ENCODE results near the gene MACO1. TPM values are rescaled to one million over a fixed set of nuclear protein-coding genes. Genes with fewer than 3 reads are reported as not detected.
A peak's percentile ranks its signal among the peaks of the same experiment; 100 is the strongest.

The MACO1 gene
- total and polyA plus RNA-seq, 2 of the 8 experiments (the other 6 are each of a cell fraction or from before 2014, with no cell fraction given): 3.5 to 15.1 TPM

DNA sequence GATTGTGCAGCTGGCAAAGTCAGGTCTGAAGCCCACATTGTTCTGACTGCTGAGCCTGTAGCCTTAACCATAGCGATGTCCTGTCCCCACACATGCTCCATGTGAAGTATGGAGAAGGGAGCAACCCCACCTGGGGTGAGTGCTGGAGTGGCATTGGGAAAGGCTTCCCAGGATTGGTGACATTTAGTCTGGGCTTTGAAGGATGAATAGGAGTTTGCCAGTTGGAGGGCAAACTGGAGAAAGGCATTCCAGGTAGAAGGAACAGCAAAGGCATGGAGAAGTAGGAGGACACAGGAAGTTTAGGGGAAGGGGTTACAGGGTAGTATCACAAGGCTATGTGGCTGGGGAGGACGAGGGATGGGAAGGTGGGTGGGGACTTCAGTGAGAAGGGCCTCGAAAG, 105.4 kb downstream of the MACO1 start:
- no peak for DNase-seq (ENCODE audit: low read depth in 1 of 2, low spot score in 2 of 2)
- no peak overlapping the region for H3K14ac ChIP-seq (ENCODE audit: insufficient read length)
- H2BK20ac ChIP-seq (ENCODE audit: low read length): no peak overlapping the region
- ChIA-PET CTCF (ENCODE audit: partially characterized antibody) (interaction anchor here (1.3 to 5.9 kb wide), 4 partner anchors 17 to 275 kb away, joined by 3 to 28 read pairs (median 5); no protein-coding TSS in a partner anchor), POLR2A (ENCODE audit: partially characterized antibody) (no interaction called here)
- H2BK120ac ChIP-seq (replicated peaks; ENCODE audit: low read depth, low read length): no peak overlapping the region
- H3K4me1 ChIP-seq (replicated peaks in 1 of 4; ENCODE audit: control insufficient read depth in 3 of 4, insufficient read depth in 4 of 4, low read length in 3 of 4): peaks cover 0 to 9% (median 4%) of the 10 kb centered on the region in 4 experiments; a peak in 5 of 7 replicates
- no peaks in the 10 kb centered on the region; the same call in 1 of the 2 replicates for H3K79me1 ChIP-seq (ENCODE audit: low read depth, low read length)
- no peaks in the 10 kb centered on the region for H3K23me2 ChIP-seq (ENCODE audit: low read depth, low read length)
- no peak overlapping the region for H2AK5ac ChIP-seq (ENCODE audit: low read depth, low read length)
- no peak overlapping the region for H4K91ac ChIP-seq (replicated peaks; ENCODE audit: insufficient read length, low read length)
- H4K5ac ChIP-seq (ENCODE audit: insufficient read length, low read depth, low read length): no peak overlapping the region
- no peak overlapping the region for H2BK5ac ChIP-seq (ENCODE audit: low read depth, low read length)
- H3K23ac ChIP-seq (ENCODE audit: insufficient read length): no peak overlapping the region
- no peaks in the 10 kb centered on the region; a peak in 1 of 7 replicates for H3K27me3 ChIP-seq (replicated peaks in 1 of 4; ENCODE audit: control insufficient read depth in 3 of 4, extremely low read depth in 1 of 4, insufficient read depth in 3 of 4, low read length in 3 of 4)
- H3K36me3 ChIP-seq (ENCODE audit: control insufficient read depth in 2 of 4, insufficient read depth in 4 of 4, low read length in 3 of 4): no peaks in the 10 kb centered on the region
- H4K20me1 ChIP-seq (replicated peaks in 1 of 2; ENCODE audit: control insufficient read depth in 1 of 2, insufficient read depth in 2 of 2, low read length in 2 of 2): no peaks in the 10 kb centered on the region
- TF ChIP-seq, protein P1, sequence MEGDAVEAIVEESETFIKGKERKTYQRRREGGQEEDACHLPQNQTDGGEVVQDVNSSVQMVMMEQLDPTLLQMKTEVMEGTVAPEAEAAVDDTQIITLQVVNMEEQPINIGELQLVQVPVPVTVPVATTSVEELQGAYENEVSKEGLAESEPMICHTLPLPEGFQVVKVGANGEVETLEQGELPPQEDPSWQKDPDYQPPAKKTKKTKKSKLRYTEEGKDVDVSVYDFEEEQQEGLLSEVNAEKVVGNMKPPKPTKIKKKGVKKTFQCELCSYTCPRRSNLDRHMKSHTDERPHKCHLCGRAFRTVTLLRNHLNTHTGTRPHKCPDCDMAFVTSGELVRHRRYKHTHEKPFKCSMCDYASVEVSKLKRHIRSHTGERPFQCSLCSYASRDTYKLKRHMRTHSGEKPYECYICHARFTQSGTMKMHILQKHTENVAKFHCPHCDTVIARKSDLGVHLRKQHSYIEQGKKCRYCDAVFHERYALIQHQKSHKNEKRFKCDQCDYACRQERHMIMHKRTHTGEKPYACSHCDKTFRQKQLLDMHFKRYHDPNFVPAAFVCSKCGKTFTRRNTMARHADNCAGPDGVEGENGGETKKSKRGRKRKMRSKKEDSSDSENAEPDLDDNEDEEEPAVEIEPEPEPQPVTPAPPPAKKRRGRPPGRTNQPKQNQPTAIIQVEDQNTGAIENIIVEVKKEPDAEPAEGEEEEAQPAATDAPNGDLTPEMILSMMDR (IDR thresholded peaks at IDR 0.05; ENCODE audit: control extremely low read depth in 1 of 3, insufficient read depth in 1 of 3, low read depth in 1 of 3, low read length in 3 of 3): no peak
- TF ChIP-seq RAD21 (IDR thresholded peaks at IDR 0.05 in 1 of 2, conservative IDR thresholded peaks at IDR 0.05 in 1 of 2; ENCODE audit: low read depth in 2 of 2, low read length in 2 of 2) (no peak), PHF8 (conservative IDR thresholded peaks at IDR 0.05; ENCODE audit: low read depth, low read length) (no peak), SUZ12 (IDR thresholded peaks at IDR 0.05; ENCODE audit: low read length) (no peak), GABPA (IDR thresholded peaks at IDR 0.05; ENCODE audit: borderline replicate concordance, insufficient read depth, low read length) (no peak), SIX5 (IDR thresholded peaks at IDR 0.05; ENCODE audit: low read depth, low read length) (no peak), SIRT6 (IDR thresholded peaks at IDR 0.05; ENCODE audit: low read length) (no peak)
- no peaks in the 10 kb centered on the region for H3K79me2 ChIP-seq (ENCODE audit: control insufficient read depth in 1 of 2, insufficient read depth in 2 of 2, low read length in 2 of 2)
- peak overlapping the region; percentile 54; the same call in 1 of the 2 replicates for H2BK15ac ChIP-seq (ENCODE audit: low read length)
- no peak overlapping the region for H3K27ac ChIP-seq (ENCODE audit: low read depth, low read length)
- H3K56ac ChIP-seq (replicated peaks; ENCODE audit: insufficient read length, low read depth, low read length): no peak overlapping the region
- H3K4ac ChIP-seq (replicated peaks; ENCODE audit: insufficient read length, low read depth, low read length): no peak overlapping the region
- no peak overlapping the region for H2AFZ ChIP-seq (ENCODE audit: low read length)
- no peak overlapping the region for H3K4me2 ChIP-seq (ENCODE audit: insufficient read depth in 1 of 2, low read depth in 2 of 2, low read length in 2 of 2)
- FAIRE-seq: no peak
- H4K8ac ChIP-seq (ENCODE audit: extremely low read depth, insufficient read depth, low read length): no peak overlapping the region
- H3K9me3 ChIP-seq (ENCODE audit: insufficient read depth in 2 of 2, low read depth in 1 of 2, low read length in 1 of 2): no peaks in the 10 kb centered on the region
- H3K9ac ChIP-seq (replicated peaks in 1 of 4; ENCODE audit: extremely low read depth in 1 of 4, low read depth in 3 of 4, low read length in 3 of 4): no peak overlapping the region
- WGBS, 2 experiments (ENCODE audit: extremely low coverage in 1 of 2, insufficient coverage in 1 of 2, insufficient read length in 1 of 2, insufficient replicate concordance in 2 of 2, low coverage in 1 of 2, low lambda C conversion rate in 2 of 2, missing lambda C conversion rate in 1 of 2): 93% methylated on average over 3 of the region's 3 CpGs; no CpG with 5 or more reads in 1 of the 2 experiments
- no peak overlapping the region for H2BK12ac ChIP-seq (ENCODE audit: low read depth, low read length)
- H3K4me3 ChIP-seq (ENCODE audit: extremely low read depth in 1 of 4, insufficient read depth in 2 of 4, low read depth in 3 of 4, low read length in 4 of 4): no peak overlapping the region
- no peak overlapping the region for H3K18ac ChIP-seq (ENCODE audit: extremely low read depth, low read length)
